ENCODE measurements around the gene CEACAM21. TPM values are rescaled to one million over a fixed set of nuclear protein-coding genes. Genes with fewer than 3 reads are reported as not detected.
A peak's percentile ranks its signal among the peaks of the same experiment; 100 is the strongest.

The CEACAM21 gene
- total and polyA plus RNA-seq, 2 experiments from 2014 or later, result 2.2 to 2.8 TPM

GRCh38 chr19:41584931-41585330 is 9.0 kb downstream of the CEACAM21 start:
- DNase-seq (ENCODE audit: low read depth in 1 of 2, low spot score in 1 of 2), result no peak
- Histone ChIP-seq H3K36me3 (no peaks in the 10 kb centered on the region), H3K4me1 (ENCODE audit: low read depth) (no peaks in the 10 kb centered on the region), H3K4me3 (no peak overlapping the region), H3K9me3 (ENCODE audit: low read depth) (no peaks in the 10 kb centered on the region), H3K27ac (no peak overlapping the region), H3K27me3 (no peaks in the 10 kb centered on the region)
- TF ChIP-seq CTCF (IDR thresholded peaks at IDR 0.05; ENCODE audit: low read depth, low read length), result no peak

- H3K36me3 ChIP-seq, result no peaks in the 10 kb centered on the region
- no peaks in the 10 kb centered on the region for H3K9me3 ChIP-seq (ENCODE audit: low read depth)
- H3K4me1 ChIP-seq (ENCODE audit: low read depth), result no peaks in the 10 kb centered on the region
- no peak for DNase-seq (ENCODE audit: low read depth in 1 of 2, low spot score in 1 of 2)
- no peak overlapping the region for H3K27ac ChIP-seq
- H3K4me3 ChIP-seq, result no peak overlapping the region
- H3K27me3 ChIP-seq, result no peaks in the 10 kb centered on the region
- TF ChIP-seq CTCF (IDR thresholded peaks at IDR 0.05; ENCODE audit: low read depth, low read length), result no peak
Observed at GRCh38 chr19:41586064-41586463, 10.1 kb downstream of the CEACAM21 start.

GRCh38 chr19:41587101-41587837 is 11.3 kb downstream of the CEACAM21 start:
- no peaks in the 10 kb centered on the region for H3K9me3 ChIP-seq (ENCODE audit: low read depth)
- no peaks in the 10 kb centered on the region for H3K27me3 ChIP-seq
- H3K4me3 ChIP-seq, result no peak overlapping the region
- H3K4me1 ChIP-seq (ENCODE audit: low read depth), result no peaks in the 10 kb centered on the region
- no peaks in the 10 kb centered on the region for H3K36me3 ChIP-seq
- no peak for DNase-seq (ENCODE audit: low read depth in 1 of 2, low spot score in 1 of 2)
- no peak for TF ChIP-seq CTCF (IDR thresholded peaks at IDR 0.05; ENCODE audit: low read depth, low read length)
- no peak overlapping the region for H3K27ac ChIP-seq

- Histone ChIP-seq H3K4me1 (ENCODE audit: low read depth) (no peaks in the 10 kb centered on the region), H3K36me3 (no peaks in the 10 kb centered on the region), H3K27ac (no peak overlapping the region), H3K27me3 (no peaks in the 10 kb centered on the region), H3K9me3 (ENCODE audit: low read depth) (no peaks in the 10 kb centered on the region), H3K4me3 (no peak overlapping the region)
- no peak for DNase-seq (ENCODE audit: low read depth in 1 of 2, low spot score in 1 of 2)
- TF ChIP-seq CTCF (IDR thresholded peaks at IDR 0.05; ENCODE audit: low read depth, low read length), result no peak
Observed at GRCh38 chr19:41587838-41588210, 11.9 kb downstream of the CEACAM21 start.

- Histone ChIP-seq H3K9me3 (ENCODE audit: low read depth) (no peaks in the 10 kb centered on the region), H3K27ac (no peak overlapping the region), H3K4me3 (no peak overlapping the region), H3K4me1 (ENCODE audit: low read depth) (no peaks in the 10 kb centered on the region), H3K36me3 (no peaks in the 10 kb centered on the region), H3K27me3 (no peaks in the 10 kb centered on the region)
- TF ChIP-seq CTCF (IDR thresholded peaks at IDR 0.05; ENCODE audit: low read depth, low read length), result no peak
- peak; percentile 48 to 59 for DNase-seq (ENCODE audit: low read depth in 1 of 2, low spot score in 1 of 2)
Observed at GRCh38 chr19:41588497-41589209, 12.7 kb downstream of the CEACAM21 start.

All from cardiac muscle cell (in vitro differentiated cells and primary cell).